UCSD-AML1 (cell line): Measurements from ENCODE around the gene RERE.
"Not testable (repeated sequence)": the region's sequence is repeated elsewhere in the genome, so short reads cannot be mapped to it uniquely, and the experiment has no call there.

Source experiments
- DNase-seq: peaks from one replicate; lab custom pipeline; 2025; ENCODE audit not compliant: unreplicated experiment; lab: John Stamatoyannopoulos, UW

RERE gene

GRCh38 chr1:8394456-8395321 lies 422.8 kb downstream of the RERE start:
- no peak for DNase-seq

- DNase-seq = no peak
These were observed 424.9 kb downstream of the RERE start for GRCh38 chr1:8392522-8392921.

- no peak for DNase-seq
These were observed 426.7 kb downstream of the RERE start for GRCh38 chr1:8390707-8391106.

GRCh38 chr1:8389958-8390535 lies 427.4 kb downstream of the RERE start:
- DNase-seq = no peak

- DNase-seq = no peak
These were observed 428.5 kb downstream of the RERE start for GRCh38 chr1:8388732-8389562.

- no peak for DNase-seq
These were observed 431.2 kb downstream of the RERE start for GRCh38 chr1:8386247-8386646.

GRCh38 chr1:8384577-8384976 lies 432.9 kb downstream of the RERE start:
- no peak for DNase-seq

- no peak for DNase-seq
These were observed 433.4 kb downstream of the RERE start for GRCh38 chr1:8384088-8384487.

GRCh38 chr1:8382608-8383505 lies 434.6 kb downstream of the RERE start:
- DNase-seq = no peak

GRCh38 chr1:8382051-8382505 lies 435.4 kb downstream of the RERE start:
- DNase-seq = no peak

- DNase-seq = no peak
These were observed 435.8 kb downstream of the RERE start for GRCh38 chr1:8381618-8382017.

- DNase-seq = not testable (repeated sequence)
These were observed 437.1 kb downstream of the RERE start for GRCh38 chr1:8380310-8380709.

- DNase-seq = no peak
These were observed 437.8 kb downstream of the RERE start for GRCh38 chr1:8379513-8380186.

GRCh38 chr1:8378981-8379470 lies 438.4 kb downstream of the RERE start:
- DNase-seq = no peak

- no peak for DNase-seq
These were observed 439.3 kb downstream of the RERE start for GRCh38 chr1:8378178-8378577.

GRCh38 chr1:8377271-8377981 lies 440.0 kb downstream of the RERE start:
- DNase-seq = no peak

GRCh38 chr1:8376358-8376840 lies 441.0 kb downstream of the RERE start:
- DNase-seq = no peak

- DNase-seq = no peak
These were observed 442.6 kb downstream of the RERE start for GRCh38 chr1:8374812-8375211.

GRCh38 chr1:8374356-8374755 lies 443.1 kb downstream of the RERE start:
- DNase-seq = no peak
